NCI-H1417 treated with DMSO at 0.1 percent for 48 hours (cell line): ENCODE measurements around the gene BOLA3.
"Not testable (repeated sequence)": the region's sequence is repeated elsewhere in the genome, so short reads cannot be mapped to it uniquely, and the experiment has no call there.

Experiments
- DNase-seq: peaks from one replicate; lab custom pipeline; 2025; lab: John Stamatoyannopoulos, UW

BOLA3 gene, protein sequence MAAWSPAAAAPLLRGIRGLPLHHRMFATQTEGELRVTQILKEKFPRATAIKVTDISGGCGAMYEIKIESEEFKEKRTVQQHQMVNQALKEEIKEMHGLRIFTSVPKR

DNA sequence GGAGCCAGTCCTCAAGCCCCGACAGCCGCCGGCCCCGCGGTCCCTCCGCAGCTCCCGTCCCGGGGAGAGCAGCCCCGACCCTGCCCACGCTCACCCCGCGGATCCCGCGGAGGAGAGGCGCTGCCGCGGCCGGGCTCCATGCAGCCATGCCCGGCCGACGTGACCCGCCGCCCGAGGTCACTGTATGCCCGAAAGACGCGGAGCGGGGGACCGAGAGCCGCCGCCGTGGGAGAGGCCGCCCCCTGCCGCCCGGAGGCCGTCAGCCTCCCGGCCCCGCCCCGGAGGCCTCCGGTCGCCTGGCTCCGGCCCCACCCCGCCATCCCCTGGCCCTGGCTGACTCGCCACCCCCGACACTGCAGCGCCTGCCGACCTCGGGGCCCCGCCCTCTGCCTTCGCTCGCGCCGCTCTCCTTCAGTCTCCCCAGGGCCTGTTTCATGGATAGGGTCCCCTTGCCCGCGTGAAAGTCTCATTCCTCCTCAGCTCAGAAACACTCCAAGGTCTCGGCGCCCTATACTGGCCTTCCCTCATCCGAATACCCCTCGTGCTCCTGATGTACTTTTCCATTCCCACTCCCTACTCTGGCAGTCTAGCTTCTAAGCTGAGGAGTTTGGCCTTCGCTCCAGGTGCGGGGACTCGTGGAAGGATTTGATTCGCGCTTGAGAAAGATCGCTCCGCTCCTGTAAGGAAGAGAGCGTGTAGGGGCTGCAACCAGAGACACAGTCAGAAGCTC, at the start of gene BOLA3:
Gene BOLA3, minus strand, starts transcription at position 186 of the 730 bp plus-strand sequence. Its CDS starts 38 bp downstream, at position 148.
- DNase-seq = peak; percentile 65

DNA sequence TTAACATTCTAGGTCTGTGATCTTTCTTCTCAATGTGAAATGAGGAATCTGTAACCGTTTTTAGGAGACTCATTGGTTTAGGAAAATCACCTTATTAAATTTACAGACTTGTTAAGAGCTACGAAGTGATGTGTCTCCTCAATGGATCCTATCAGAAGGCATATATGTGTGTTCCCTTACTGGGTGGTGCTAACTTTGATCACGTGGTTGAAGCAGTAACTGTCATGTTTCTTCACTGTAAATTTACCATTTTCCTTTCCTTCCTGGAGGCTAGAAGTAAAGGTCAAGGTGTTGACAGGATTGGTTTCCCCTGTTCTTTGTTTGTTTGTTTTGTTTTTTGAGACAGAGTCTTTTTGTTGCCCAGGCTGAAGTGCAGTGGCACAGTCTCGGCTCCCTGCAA, 49.3 kb upstream of the BOLA3 start:
- no peak for DNase-seq

DNA sequence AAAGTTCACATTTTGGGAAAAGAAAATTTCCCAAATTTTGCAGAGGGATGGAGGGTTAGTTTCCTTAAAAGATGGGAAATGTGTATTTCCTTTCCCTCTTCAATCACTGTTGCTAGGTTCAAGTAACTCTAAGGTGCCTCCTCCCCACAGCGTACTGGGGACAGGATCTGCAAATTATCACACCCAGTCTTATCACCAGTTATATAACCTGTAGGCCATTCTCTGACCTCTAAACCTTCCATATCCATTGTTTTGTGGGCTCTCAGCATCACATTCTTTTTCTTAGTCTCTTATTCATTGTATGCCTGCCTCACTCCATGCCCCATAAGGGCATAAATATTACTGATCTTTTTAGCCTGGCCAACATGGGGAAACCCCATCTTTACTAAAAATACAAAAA, 47.1 kb upstream of the BOLA3 start:
- DNase-seq = no peak

DNA sequence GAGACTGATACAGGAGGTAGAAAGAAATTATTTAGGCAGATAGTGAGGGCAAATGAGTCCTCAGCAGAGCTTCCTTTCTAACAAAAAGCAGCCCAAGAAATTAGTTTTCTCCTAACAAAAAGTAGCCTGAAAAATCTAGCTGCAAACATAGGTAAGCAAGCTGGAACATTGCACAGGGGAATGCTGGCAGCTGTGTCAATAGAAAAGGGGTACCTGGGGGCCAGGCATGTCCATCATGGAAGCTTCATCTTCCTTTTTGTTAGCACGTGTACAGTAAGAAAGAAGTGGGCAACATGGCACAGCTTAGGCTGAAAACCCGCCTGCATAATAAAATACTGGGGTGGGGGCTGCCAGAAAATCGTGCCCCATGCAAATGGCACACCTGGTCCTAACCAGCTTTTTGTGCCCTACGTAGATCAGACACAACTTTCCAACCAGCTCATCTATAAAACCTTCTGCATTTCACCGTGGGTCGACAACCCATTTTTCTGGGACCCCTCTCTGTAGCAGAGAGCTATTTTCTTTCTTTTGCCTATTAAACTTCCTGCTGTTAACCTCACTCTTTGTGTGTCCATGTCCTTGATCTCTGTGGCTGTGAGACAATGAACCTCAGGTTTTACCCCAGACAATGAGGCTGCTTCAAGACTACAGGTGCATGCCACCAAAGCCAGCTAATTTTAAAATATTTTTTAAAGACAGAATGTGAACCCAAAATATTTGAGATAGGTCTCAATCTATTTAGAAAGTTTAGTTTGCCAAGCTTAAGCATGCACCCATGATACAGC, 44.1 kb upstream of the BOLA3 start:
- DNase-seq = no peak

DNA sequence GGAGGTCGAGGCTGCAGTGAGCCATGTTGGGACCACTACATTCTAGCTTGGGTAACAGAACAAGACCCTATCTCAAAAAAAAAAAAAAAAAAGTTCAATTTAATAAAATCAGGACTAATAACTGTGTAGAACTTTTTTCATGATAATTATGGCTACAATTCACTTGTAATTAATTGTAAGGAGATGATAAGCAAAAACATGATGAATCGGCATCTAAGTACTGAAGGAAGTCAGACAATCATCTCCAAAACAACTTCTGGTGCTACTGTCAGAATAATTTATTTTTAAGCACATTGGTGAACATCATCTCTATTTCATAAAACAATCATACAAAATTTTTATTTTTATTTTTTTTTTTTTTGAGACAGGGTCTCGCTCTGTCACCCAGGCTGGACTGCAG, 41.0 kb upstream of the BOLA3 start:
- no peak for DNase-seq

DNA sequence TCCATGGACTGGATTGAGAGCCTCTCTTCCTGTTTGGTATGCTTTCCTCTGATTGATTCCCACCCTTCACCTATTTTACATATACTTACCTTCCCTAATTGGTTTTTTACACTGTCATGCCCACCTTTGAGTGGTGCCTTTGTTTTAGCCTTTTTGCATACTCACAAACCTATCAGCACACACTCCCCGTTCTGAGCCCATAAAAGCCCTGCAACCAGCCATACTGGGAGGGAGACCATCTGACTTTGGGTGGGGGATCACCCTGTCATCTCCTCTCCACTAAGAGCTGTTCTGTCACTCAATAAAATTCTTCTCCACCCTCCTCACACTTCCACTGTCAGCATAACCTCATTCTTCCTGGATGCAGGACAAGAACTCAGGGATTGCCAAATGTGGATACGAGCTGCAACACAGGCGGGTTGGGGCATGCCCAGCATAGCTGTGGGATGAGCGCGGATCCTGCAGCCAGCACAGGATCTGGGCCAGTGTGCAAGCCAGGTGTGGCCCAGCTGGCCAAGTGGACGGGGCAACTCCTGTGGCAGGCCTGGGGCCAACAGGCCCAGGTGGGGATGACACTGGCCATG, 40.4 kb upstream of the BOLA3 start:
- no peak for DNase-seq

DNA sequence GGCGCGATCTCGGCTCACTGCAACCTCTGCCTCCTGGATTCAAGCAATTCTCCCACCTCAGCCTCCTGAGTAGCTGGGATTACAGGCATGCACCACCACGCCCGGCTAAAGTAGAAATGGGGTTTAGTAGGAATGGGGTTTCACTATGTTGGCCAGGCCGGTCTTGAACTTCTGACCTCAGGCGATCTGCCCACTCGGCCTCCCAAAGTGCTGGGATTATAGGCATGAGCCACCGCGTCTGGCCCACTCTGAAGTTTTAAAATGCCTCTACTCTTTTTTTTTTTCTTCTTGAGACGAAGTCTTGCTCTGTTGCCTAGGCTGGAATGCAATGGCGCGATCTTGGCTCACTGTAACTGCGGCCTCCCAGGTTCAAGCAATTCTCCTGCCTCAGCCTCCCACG, 39.0 kb upstream of the BOLA3 start:
- not testable (repeated sequence) for DNase-seq

DNA sequence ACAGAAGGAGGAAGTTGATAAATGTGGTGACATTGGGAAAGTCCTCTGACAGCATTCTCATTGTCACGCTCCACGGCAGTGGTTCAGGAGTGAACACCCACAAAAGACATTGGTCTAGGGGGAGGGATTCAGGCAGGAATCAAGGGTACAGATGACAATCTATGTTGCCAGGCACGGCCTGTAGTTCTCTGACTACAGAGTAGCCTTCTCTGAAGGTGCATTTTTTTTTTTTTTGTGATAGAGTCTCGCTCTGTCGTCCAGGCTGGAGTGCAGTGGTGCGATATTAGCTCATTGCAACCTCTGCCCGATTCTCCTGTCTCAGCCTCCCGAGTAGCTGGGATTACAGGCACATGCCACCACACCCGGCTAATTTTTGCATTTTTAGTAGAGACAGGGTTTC, 38.3 kb upstream of the BOLA3 start:
- DNase-seq = no peak

DNA sequence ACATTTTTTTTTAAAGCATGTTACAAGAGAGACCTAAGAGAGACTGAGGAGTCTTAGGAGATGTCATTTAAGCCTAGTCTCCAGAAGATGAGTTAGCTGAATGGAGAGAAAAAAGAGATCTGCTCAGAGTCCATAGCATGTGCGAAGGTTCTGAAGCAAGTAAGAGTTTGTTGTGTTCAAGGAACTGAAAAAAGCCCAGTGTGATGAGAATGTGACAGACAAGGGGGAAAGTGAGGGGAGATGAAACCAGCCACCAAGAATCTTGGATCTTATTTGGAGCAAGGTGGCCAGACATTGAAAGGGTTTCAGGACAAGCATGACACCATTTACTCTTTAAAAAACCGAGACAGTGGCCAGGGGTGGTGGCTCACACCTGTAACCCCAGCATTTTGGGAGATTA, 36.2 kb upstream of the BOLA3 start:
- no peak for DNase-seq

DNA sequence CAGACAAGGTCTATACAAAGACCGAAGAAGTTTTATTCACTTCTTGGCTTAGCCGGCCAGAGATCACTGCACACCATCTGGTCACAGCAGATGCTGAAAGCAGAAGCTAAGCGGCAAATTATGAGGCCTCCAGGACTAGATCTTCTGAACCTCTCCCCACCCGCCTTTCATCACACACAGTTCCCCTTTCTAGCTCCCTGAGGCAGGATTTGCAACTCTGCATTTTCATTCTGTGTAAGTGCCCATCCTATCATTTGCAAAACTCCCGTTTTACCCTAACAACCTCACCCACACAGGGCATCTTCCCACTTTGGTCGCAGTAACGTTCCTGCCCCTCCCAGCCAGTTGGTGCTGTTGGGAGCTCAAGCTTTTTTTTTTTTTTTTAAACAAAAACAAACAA, 34.0 kb upstream of the BOLA3 start:
- no peak for DNase-seq

DNA sequence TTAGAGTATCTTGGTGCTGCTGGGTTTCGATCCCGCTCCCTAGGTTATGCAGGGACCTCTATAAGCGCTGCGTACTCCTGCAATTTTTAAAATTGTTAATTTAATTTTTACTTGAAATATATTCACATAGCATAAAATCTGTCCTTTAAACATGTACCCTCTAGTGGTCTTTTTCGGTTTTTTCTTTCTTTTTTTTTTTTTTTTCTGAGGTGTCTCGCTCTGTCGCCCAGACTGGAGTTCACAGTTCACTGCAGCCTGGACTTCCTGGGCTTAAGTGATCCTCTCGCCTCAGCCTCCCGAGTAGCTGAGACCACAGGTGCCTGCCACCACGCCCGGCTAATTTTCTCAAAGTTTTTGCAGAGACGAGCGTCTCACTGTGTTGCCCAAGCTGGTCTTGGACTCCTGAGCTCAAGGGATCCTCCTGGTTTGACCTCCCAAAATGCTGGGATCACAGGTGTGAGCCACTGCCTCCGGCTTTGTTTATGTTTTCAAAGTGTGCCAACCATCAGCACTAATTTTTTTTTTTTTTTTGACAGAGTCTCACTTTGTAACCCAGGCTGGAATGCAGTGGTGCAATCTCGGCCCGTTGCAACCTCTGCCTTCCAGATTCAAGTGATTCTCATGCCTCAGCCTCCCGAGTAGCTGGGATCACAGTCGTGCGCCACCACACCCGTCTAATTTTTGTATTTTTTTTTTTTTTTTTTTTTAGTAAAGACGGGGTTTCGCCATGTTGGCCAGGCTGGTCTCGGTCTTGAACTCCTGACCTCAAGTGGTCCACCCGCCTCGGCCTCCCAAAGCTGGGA, 31.6 kb upstream of the BOLA3 start:
- no peak for DNase-seq

DNA sequence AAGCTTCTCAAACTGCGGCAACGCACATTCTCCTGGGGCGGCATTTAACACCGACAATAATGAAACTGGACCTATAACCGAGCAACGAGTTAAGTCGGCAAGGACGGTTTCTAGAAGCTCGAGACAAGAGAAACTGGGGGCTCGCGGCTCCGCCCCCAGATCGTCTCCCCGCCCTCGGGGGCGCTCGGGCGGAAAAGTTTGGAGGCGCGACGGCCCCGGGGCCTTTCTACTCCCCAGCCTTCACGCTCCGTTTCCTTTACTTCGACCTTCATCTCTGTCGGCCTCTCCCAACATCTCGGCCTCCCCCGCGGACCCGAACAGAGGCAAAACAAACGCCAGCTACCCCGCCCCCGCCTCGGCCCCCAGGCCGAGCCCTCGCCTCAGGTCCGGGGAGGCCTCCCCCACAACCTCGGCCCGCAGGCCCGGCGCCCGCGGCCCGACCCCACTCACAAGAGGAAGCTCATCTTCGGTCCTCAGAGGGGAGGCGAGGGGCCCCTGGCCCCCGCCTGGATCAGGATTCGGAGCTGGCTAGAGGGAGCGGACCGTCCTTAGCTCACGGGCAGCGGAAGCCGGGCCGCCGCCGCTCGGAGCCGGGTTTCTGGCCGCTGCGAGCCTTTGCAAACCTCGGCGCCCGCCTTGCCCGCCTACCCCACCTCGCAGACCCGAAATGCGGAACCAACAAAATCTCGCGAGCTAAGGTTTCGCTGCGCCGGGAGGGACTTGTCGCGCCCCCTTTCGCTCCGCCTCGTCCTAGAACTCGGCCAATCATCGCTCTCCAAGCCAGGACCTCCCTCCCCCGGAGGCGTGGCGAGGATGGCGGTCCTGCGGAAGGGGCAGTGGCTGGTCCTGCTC, 30.7 kb upstream of the BOLA3 start, which contains the start of gene MOB1A:
Gene MOB1A, minus strand, starts transcription at position 669 of the 852 bp plus-strand sequence. Its CDS starts 205 bp downstream, at position 464.
- DNase-seq = peak; percentile 98

DNA sequence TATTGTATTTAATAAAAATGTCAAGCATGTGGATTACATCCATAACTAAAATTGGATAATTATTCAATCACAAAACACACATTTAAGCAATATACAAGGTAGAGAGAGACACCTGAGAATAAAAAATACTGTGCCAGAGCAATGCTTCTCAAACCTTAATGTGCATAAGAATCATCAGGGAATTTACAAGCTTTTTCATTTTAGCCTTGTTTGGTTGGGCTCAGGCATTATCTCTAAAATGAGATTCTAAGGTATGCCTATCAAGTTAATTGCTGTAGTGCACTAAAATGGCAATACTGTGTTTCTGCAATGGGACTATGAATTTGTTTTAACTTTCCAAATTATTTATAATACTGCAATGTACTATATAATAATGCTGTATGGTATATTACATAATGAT, 30.0 kb upstream of the BOLA3 start:
- no peak for DNase-seq

DNA sequence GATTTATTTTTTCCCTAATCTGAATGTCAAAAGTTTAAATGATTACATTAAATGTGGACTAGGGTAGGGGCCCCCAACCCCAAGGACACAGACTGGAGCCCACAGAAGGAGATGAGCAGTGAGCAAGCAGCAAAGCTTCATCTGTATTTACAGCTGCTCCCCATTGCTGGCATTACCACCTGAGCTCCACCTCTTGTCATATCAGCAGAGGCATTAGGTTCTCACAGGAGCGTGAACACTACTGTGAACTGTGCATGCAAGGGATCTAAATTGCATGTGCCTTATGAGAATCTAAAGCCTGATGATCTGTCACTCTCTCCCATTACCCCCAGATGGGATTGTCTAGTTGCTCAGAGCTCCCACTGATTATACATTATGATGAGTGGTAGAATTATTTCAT, 27.2 kb upstream of the BOLA3 start:
- no peak for DNase-seq

DNA sequence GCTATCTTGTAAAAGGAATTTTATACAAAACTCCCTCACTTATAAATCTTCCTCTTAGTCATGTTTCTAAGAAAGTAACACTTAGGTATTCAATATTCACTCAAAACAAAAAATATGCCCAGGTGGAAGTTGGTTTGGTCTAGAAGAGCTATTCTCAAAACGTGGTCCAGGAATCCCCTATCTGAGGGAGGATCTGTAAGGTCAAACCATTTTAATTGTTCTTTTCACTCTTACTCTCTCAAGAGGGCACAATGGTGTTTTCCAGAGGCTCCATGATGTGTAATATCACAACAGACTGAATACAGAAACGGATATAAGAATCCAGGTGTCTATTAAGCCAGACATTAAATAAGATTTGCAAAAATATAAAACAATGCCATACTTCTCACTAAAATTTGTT, 21.0 kb upstream of the BOLA3 start:
- no peak for DNase-seq

DNA sequence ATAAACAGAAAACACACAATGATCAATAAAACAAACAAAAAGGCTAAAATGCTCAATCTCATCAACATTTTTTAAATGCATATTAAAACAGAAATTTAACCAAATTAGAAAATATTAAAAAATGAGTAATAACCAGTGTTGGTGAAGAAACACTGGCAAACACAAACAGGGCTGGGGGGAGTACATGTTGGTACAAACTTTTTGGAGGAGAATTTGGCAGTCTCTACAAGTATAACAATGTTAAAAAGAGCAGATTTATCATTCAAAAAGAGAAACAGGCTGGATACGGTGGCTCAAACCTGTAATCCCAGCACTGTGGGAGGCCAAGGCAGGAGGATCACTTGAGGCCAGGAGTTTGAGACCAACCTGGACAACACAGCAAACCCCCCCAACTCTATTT, 17.0 kb upstream of the BOLA3 start:
- no peak for DNase-seq

DNA sequence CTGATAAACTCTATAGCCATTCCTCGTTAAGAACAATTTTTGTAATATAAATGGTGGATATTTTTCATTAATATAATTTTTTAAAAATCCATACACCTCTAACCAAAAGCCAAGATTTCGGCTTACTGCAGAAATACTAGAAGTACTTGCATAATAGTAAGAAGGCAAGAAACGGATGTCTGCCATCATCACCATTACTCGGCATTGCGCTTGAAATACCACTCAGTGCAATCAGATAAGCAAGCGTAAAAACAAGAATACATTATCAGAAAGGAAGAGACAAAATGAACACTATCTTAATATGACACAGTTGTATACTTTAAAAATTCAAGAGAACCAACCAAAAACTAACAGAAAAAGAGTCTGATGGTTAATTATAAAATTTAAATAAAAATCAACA, 15.2 kb upstream of the BOLA3 start:
- no peak for DNase-seq

DNA sequence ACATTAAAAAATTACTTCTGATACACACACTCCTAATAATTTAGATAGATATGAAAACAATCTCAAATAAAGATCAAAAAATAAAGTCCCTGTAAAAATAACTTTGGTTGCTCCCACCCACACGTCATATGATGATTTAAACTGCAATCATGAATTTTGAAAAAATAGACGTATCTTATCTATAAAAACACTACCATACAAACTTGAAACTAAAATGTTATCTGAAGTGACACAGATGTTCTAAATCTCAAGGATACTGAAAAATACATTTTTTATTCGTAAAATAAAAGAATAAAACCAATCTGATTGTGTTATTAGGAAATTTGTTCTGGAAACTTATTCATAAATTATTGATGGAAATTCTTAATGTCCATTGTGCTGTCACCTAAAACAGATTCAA, 8.1 kb upstream of the BOLA3 start:
- DNase-seq = no peak

DNA sequence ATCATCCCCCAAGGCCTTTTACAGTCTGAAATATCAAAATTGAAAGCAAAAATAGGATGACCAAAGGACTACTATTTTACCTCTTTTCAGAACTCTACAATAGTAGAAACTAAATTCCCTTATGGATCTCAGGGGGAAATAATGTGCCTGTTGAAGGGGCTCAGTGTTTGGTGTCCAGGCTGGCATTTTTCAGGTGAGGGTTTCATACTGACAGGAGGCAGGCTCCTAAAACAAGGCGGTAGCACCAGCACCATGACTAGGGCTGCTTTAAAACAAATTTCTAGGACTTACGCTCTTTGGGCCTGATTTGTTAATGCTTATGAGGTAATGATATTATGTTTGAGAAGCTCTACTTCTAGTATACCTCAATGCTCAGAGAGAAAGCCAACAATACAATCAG, 5.2 kb upstream of the BOLA3 start:
- DNase-seq = no peak

DNA sequence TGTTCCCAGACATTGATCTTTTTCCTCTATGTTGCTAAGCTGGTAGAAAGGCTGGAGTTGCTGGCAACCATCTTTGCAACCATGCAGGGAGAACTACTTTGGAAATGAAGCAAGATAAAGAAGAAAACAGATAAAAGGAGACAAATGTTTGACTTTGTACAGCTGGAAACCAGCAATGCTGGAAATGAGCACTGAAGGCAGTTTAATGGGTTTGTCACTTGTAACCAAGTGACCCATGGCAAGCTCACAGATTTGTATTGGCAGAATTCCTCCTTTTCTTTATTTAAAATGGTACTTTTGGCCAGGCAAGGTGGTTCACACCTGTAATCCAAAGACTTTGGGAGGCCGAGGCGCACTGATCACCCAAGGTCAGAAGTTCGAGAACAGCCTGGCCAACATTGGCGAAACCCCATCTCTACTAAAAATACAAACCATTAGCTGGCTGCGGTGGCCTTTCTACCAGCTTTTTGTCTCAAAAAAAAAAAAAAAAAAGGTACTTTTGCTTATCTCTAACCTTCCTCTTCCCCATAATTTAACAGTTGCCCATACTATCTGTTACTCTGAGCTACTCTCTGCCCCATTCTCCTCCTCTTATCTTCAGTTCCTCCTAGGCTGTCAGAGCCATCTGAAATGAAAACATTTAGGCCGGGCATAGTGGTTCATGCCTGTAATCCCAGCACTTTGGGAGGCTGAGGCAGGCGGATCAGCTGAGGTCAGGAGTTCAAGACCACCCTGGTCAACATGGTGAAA, 2.0 kb upstream of the BOLA3 start:
- DNase-seq = no peak

DNA sequence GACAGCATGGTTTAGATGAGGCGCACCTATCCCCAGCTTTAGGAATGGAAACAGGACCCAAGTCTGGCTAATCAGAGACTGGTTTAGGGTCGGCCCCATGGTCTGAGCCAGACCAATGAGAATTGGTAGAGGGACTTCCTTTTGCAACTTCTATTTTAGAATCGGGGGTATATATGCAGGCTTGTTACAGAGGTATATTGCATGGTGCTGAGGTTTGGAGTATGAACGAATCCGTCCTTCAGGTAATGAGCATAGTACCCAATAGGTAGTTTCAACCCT, 1.5 kb upstream of the BOLA3 start:
- no peak for DNase-seq
